Measurements from ENCODE around the gene TIAM1.

TIAM1 gene

GRCh38 chr21:31374395-31374794 is 30.3 kb upstream of the TIAM1 start:
- WGBS (ENCODE audit: insufficient coverage) = 94% methylated on average over 2 of the region's 4 CpGs
- H3K4me3 ChIP-seq (ENCODE audit: control insufficient read depth in 1 of 7, extremely low read depth in 1 of 7, insufficient read depth in 4 of 7, low read depth in 2 of 7, low read length in 6 of 7) = no peak overlapping the region
- no peak overlapping the region for H3K27ac ChIP-seq (ENCODE audit: insufficient read depth in 1 of 2, low read depth in 1 of 2, low read length in 2 of 2, poor library complexity in 1 of 2, severe bottlenecking in 2 of 2)
- CTCF ChIA-PET = interaction anchor here (1.2 kb wide), 1 partner anchor 25 kb away, joined by 3 read pairs; no protein-coding TSS in a partner anchor
- POLR2A ChIA-PET = no interaction called here
- no peak for DNase-seq
- no peaks in the 10 kb centered on the region for H3K4me1 ChIP-seq (ENCODE audit: control extremely low read depth in 1 of 4, control insufficient read depth in 4 of 4, insufficient read depth in 4 of 4, low read length in 3 of 4)
- H3K36me3 ChIP-seq (ENCODE audit: control insufficient read depth in 4 of 4, insufficient read depth in 4 of 4, low read length in 3 of 4) = no peaks in the 10 kb centered on the region
- no peaks in the 10 kb centered on the region for H3K9me3 ChIP-seq (ENCODE audit: control extremely low read depth in 1 of 5, control insufficient read depth in 4 of 5, insufficient read depth in 2 of 5, low read depth in 1 of 5, low read length in 4 of 5)
- no peaks in the 10 kb centered on the region for H3K27me3 ChIP-seq (replicated peaks in 2 of 5; ENCODE audit: control insufficient read depth in 4 of 5, insufficient read depth in 5 of 5, low read length in 4 of 5)

GRCh38 chr21:31372471-31372765 is 28.4 kb upstream of the TIAM1 start:
- Histone ChIP-seq H3K4me1 (ENCODE audit: control extremely low read depth in 1 of 4, control insufficient read depth in 4 of 4, insufficient read depth in 4 of 4, low read length in 3 of 4) (no peaks in the 10 kb centered on the region), H3K4me3 (ENCODE audit: control insufficient read depth in 1 of 7, extremely low read depth in 1 of 7, insufficient read depth in 4 of 7, low read depth in 2 of 7, low read length in 6 of 7) (no peak overlapping the region), H3K27me3 (replicated peaks in 2 of 5; ENCODE audit: control insufficient read depth in 4 of 5, insufficient read depth in 5 of 5, low read length in 4 of 5) (no peaks in the 10 kb centered on the region), H3K36me3 (ENCODE audit: control insufficient read depth in 4 of 4, insufficient read depth in 4 of 4, low read length in 3 of 4) (no peaks in the 10 kb centered on the region), H3K27ac (ENCODE audit: insufficient read depth in 1 of 2, low read depth in 1 of 2, low read length in 2 of 2, poor library complexity in 1 of 2, severe bottlenecking in 2 of 2) (no peak overlapping the region), H3K9me3 (ENCODE audit: control extremely low read depth in 1 of 5, control insufficient read depth in 4 of 5, insufficient read depth in 2 of 5, low read depth in 1 of 5, low read length in 4 of 5) (no peaks in the 10 kb centered on the region)
- 100% methylated on average over 2 of the region's 3 CpGs for whole genome bisulfite sequencing (ENCODE audit: insufficient coverage)
- ChIA-PET POLR2A (interaction anchor here (0.6 kb wide), 1 partner anchor 263 kb away, joined by 6 read pairs; no protein-coding TSS in a partner anchor), CTCF (no interaction called here)
- no peak for DNase-seq

- Histone ChIP-seq H3K4me1 (ENCODE audit: control extremely low read depth in 1 of 4, control insufficient read depth in 4 of 4, insufficient read depth in 4 of 4, low read length in 3 of 4) (no peaks in the 10 kb centered on the region), H3K27ac (ENCODE audit: insufficient read depth in 1 of 2, low read depth in 1 of 2, low read length in 2 of 2, poor library complexity in 1 of 2, severe bottlenecking in 2 of 2) (no peak overlapping the region), H3K9me3 (ENCODE audit: control extremely low read depth in 1 of 5, control insufficient read depth in 4 of 5, insufficient read depth in 2 of 5, low read depth in 1 of 5, low read length in 4 of 5) (no peaks in the 10 kb centered on the region), H3K4me3 (ENCODE audit: control insufficient read depth in 1 of 7, extremely low read depth in 1 of 7, insufficient read depth in 4 of 7, low read depth in 2 of 7, low read length in 6 of 7) (no peak overlapping the region), H3K36me3 (ENCODE audit: control insufficient read depth in 4 of 4, insufficient read depth in 4 of 4, low read length in 3 of 4) (no peaks in the 10 kb centered on the region), H3K27me3 (replicated peaks in 2 of 5; ENCODE audit: control insufficient read depth in 4 of 5, insufficient read depth in 5 of 5, low read length in 4 of 5) (no peaks in the 10 kb centered on the region)
- 100% methylated on average over 3 of the region's 6 CpGs for WGBS (ENCODE audit: insufficient coverage)
- DNase-seq = no peak
- ChIA-PET POLR2A (no interaction called here), CTCF (no interaction called here)
Observed at GRCh38 chr21:31371715-31372470, 27.8 kb upstream of the TIAM1 start.

DNA sequence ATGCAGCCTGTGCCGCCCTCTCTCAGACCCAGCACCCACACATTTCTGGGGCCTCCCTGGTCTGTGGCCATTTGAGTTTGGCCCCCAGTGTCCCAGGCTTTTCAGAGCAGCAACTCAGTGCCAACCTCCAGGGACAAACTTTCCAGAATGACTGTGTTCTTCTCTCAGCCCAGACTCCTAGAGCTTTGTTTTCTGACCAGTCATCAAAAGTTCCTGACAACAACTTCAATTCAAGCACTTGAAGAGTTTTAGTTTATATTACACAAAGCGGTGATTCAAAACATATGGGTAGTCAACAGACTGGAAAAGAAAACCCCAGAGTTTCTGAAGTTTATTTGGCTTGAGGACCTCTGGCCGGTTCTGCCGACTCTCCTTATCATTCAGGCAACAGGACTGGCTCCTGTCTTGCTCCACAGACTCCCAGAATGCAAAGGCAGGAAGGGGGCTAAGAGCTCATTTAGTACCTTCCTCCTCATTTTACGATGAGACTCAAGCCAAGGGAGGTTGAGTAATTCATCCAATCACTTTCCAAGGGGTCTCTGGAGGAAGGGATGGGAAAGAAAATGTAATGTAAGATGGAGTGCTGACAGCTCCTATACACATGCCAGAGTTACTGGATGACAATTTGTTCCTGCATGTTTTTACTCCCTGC is 27.0 kb upstream of the TIAM1 start:
- DNase-seq = no peak

DNA sequence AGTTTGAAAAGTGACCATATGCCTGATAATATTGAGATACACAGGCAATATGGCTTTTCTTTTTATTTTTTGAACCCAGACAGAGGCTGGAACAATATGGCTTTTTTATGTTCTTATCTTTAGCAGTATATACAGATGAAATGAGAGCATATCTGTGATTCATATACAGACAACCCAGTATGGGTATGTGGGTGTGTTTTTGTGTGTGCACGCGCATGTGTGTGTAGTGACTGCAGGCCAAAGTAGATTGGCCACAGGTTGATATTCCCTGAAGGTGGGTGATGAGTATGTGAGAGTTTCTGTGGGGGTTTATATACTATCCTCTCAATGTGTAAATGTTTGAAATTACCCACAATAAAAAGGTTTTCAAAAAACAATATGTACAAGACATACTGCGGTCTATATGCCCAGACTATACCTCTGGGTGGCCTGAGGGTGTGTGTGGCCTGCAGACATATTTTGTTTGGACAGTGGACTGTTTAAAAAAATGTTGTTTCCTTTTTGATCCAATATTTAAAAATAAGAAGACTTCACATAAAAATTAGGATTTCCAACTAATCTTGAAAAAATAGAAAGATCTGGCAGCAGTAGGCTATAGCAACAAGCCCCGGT is 26.3 kb upstream of the TIAM1 start:
- Histone ChIP-seq H3K4me3 (ENCODE audit: control insufficient read depth in 1 of 7, extremely low read depth in 1 of 7, insufficient read depth in 4 of 7, low read depth in 2 of 7, low read length in 6 of 7) (no peak overlapping the region), H3K4me1 (ENCODE audit: control extremely low read depth in 1 of 4, control insufficient read depth in 4 of 4, insufficient read depth in 4 of 4, low read length in 3 of 4) (peaks cover 0 to 8% (median 0%) of the 10 kb centered on the region in 4 experiments), H3K27me3 (replicated peaks in 2 of 5; ENCODE audit: control insufficient read depth in 4 of 5, insufficient read depth in 5 of 5, low read length in 4 of 5) (no peaks in the 10 kb centered on the region), H3K36me3 (ENCODE audit: control insufficient read depth in 4 of 4, insufficient read depth in 4 of 4, low read length in 3 of 4) (no peaks in the 10 kb centered on the region), H3K27ac (ENCODE audit: insufficient read depth in 1 of 2, low read depth in 1 of 2, low read length in 2 of 2, poor library complexity in 1 of 2, severe bottlenecking in 2 of 2) (no peak overlapping the region), H3K9me3 (ENCODE audit: control extremely low read depth in 1 of 5, control insufficient read depth in 4 of 5, insufficient read depth in 2 of 5, low read depth in 1 of 5, low read length in 4 of 5) (no peaks in the 10 kb centered on the region)
- ChIA-PET POLR2A (no interaction called here), CTCF (no interaction called here)
- DNase-seq = no peak
- WGBS (ENCODE audit: insufficient coverage) = 100% methylated on average over 1 of the region's 4 CpGs

More for the DNA sequence above, 27.0 kb upstream of the TIAM1 start:
- ChIA-PET CTCF (no interaction called here), POLR2A (no interaction called here)
- H3K27ac ChIP-seq (ENCODE audit: insufficient read depth in 1 of 2, low read depth in 1 of 2, low read length in 2 of 2, poor library complexity in 1 of 2, severe bottlenecking in 2 of 2) = no peak overlapping the region
- H3K36me3 ChIP-seq (ENCODE audit: control insufficient read depth in 4 of 4, insufficient read depth in 4 of 4, low read length in 3 of 4) = no peaks in the 10 kb centered on the region
- WGBS (ENCODE audit: insufficient coverage) = 100% methylated on average over 4 of the region's 5 CpGs
- H3K4me1 ChIP-seq (ENCODE audit: control extremely low read depth in 1 of 4, control insufficient read depth in 4 of 4, insufficient read depth in 4 of 4, low read length in 3 of 4) = peaks cover 0 to 4% (median 0%) of the 10 kb centered on the region in 4 experiments
- H3K27me3 ChIP-seq (replicated peaks in 2 of 5; ENCODE audit: control insufficient read depth in 4 of 5, insufficient read depth in 5 of 5, low read length in 4 of 5) = no peaks in the 10 kb centered on the region
- no peak overlapping the region for H3K4me3 ChIP-seq (ENCODE audit: control insufficient read depth in 1 of 7, extremely low read depth in 1 of 7, insufficient read depth in 4 of 7, low read depth in 2 of 7, low read length in 6 of 7)
- no peaks in the 10 kb centered on the region for H3K9me3 ChIP-seq (ENCODE audit: control extremely low read depth in 1 of 5, control insufficient read depth in 4 of 5, insufficient read depth in 2 of 5, low read depth in 1 of 5, low read length in 4 of 5)

- CTCF ChIA-PET = no interaction called here
Observed at GRCh38 chr21:31368361-31368760, 24.3 kb upstream of the TIAM1 start.

DNA sequence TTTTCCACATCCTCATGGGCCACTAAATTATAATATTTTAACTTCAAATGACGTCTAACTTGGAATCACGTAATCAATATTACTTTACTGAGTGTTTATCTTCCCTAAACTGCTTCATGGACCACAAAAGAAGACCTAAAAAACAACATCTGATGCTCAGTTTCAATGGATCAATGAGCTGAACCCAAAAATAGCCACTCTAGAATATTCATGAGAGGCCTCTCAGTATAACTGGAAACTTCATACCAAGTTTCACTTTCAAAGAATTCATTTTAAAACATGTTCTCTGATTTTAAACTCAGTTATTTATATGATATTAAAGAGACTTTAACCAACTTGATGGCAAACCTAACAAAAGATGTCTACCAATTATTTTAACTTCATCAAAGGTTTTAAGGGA is 23.7 kb upstream of the TIAM1 start:
- ChIA-PET POLR2A (no interaction called here), CTCF (no interaction called here)
- 100% methylated on average over 1 of the region's 2 CpGs for WGBS (ENCODE audit: insufficient coverage)

More at GRCh38 chr21:31368361-31368760, 24.3 kb upstream of the TIAM1 start:
- no peak for DNase-seq
- H3K27me3 ChIP-seq (replicated peaks in 2 of 5; ENCODE audit: control insufficient read depth in 4 of 5, insufficient read depth in 5 of 5, low read length in 4 of 5) = no peaks in the 10 kb centered on the region
- H3K4me1 ChIP-seq (ENCODE audit: control extremely low read depth in 1 of 4, control insufficient read depth in 4 of 4, insufficient read depth in 4 of 4, low read length in 3 of 4) = peaks cover 9 to 27% (median 14%) of the 10 kb centered on the region in 4 experiments
- POLR2A ChIA-PET = no interaction called here
- H3K4me3 ChIP-seq (ENCODE audit: control insufficient read depth in 1 of 7, extremely low read depth in 1 of 7, insufficient read depth in 4 of 7, low read depth in 2 of 7, low read length in 6 of 7) = no peak overlapping the region
- H3K9me3 ChIP-seq (ENCODE audit: control extremely low read depth in 1 of 5, control insufficient read depth in 4 of 5, insufficient read depth in 2 of 5, low read depth in 1 of 5, low read length in 4 of 5) = no peaks in the 10 kb centered on the region
- WGBS (ENCODE audit: insufficient coverage) = 100% methylated on average over 3 of the region's 7 CpGs
- H3K36me3 ChIP-seq (ENCODE audit: control insufficient read depth in 4 of 4, insufficient read depth in 4 of 4, low read length in 3 of 4) = no peaks in the 10 kb centered on the region
- no peak overlapping the region for H3K27ac ChIP-seq (ENCODE audit: insufficient read depth in 1 of 2, low read depth in 1 of 2, low read length in 2 of 2, poor library complexity in 1 of 2, severe bottlenecking in 2 of 2)

More for the DNA sequence above, 23.7 kb upstream of the TIAM1 start:
- H3K27ac ChIP-seq (ENCODE audit: insufficient read depth in 1 of 2, low read depth in 1 of 2, low read length in 2 of 2, poor library complexity in 1 of 2, severe bottlenecking in 2 of 2) = no peak overlapping the region
- H3K4me1 ChIP-seq (ENCODE audit: control extremely low read depth in 1 of 4, control insufficient read depth in 4 of 4, insufficient read depth in 4 of 4, low read length in 3 of 4) = peaks cover 12 to 32% (median 20%) of the 10 kb centered on the region in 4 experiments
- no peaks in the 10 kb centered on the region for H3K27me3 ChIP-seq (replicated peaks in 2 of 5; ENCODE audit: control insufficient read depth in 4 of 5, insufficient read depth in 5 of 5, low read length in 4 of 5)
- H3K9me3 ChIP-seq (ENCODE audit: control extremely low read depth in 1 of 5, control insufficient read depth in 4 of 5, insufficient read depth in 2 of 5, low read depth in 1 of 5, low read length in 4 of 5) = no peaks in the 10 kb centered on the region
- DNase-seq = no peak
- H3K4me3 ChIP-seq (ENCODE audit: control insufficient read depth in 1 of 7, extremely low read depth in 1 of 7, insufficient read depth in 4 of 7, low read depth in 2 of 7, low read length in 6 of 7) = no peak overlapping the region
- H3K36me3 ChIP-seq (ENCODE audit: control insufficient read depth in 4 of 4, insufficient read depth in 4 of 4, low read length in 3 of 4) = no peaks in the 10 kb centered on the region

Data from common myeloid progenitor, CD34-positive (primary cell).